Activated CD8-positive, alpha-beta T cell treated with anti-CD3 and anti-CD28 coated beads for 36 hours (primary cell): ENCODE measurements around the gene UBAC2. TPM values are rescaled to one million over a fixed set of nuclear protein-coding genes. Genes with fewer than 3 reads are reported as not detected.

ENCODE experiments used
- ATAC-seq: fragments of 200-7000 bp; cut with Tn5 transposase; one replicate; pipeline ENCODE4 v1.10.0; 2021; ENCODE audit warnings: mild to moderate bottlenecking, moderate library complexity
- CTCF ChIA-PET: fragments of 350-600 bp; sonication (Branson Sonifier 250); formaldehyde crosslinking; loops from one replicate; lab custom pipeline; 2021; ENCODE audit warnings: antibody characterized with exemption; lab: Charles Lee
- POLR2A ChIA-PET: fragments of 350-600 bp; sonication (Branson Sonifier 250); formaldehyde crosslinking; loops from one replicate; lab custom pipeline; 2021; ENCODE audit warnings: antibody characterized with exemption; lab: Charles Lee
- DNase-seq: peaks from one replicate; pipeline ENCODE4 v3.0.0-alpha.2; 2020
- H3K27ac Mint-ChIP-seq: one replicate; pipeline ENCODE4 v1.8.0; 2021; ENCODE audit warnings: mild to moderate bottlenecking, mixed read lengths
- H3K27me3 Mint-ChIP-seq: one replicate; pipeline ENCODE4 v1.8.0; 2021; ENCODE audit warnings: mixed read lengths
- H3K36me3 Mint-ChIP-seq: one replicate; pipeline ENCODE4 v1.8.0; 2021; ENCODE audit warnings: low read depth, mixed read lengths
- H3K4me1 Mint-ChIP-seq: one replicate; pipeline ENCODE4 v1.8.0; 2021; ENCODE audit warnings: low read depth, mixed read lengths
- H3K4me3 Mint-ChIP-seq: one replicate; pipeline ENCODE4 v1.8.0; 2021; ENCODE audit warnings: mild to moderate bottlenecking, moderate library complexity, mixed read lengths
- H3K9me3 Mint-ChIP-seq: one replicate; pipeline ENCODE4 v1.8.0; 2021; ENCODE audit warnings: mixed read lengths
- CTCF ChIP-seq: fragments of 200-600 bp; IDR thresholded peaks from one replicate; pipeline ENCODE4 v1.8.0; 2022; ENCODE audit warnings: antibody characterized with exemption, mild to moderate bottlenecking
- intact Hi-C: fragments of 100-400 bp; cut with micrococcal nuclease; formaldehyde crosslinking; loops from one replicate; pipeline ENCODE4 v1.10.0; 2022
- total RNA-seq, 2 experiments: library from RNA; stranded (reverse); gene quantifications; one replicate each; pipeline ENCODE4 v1.2.3, GENCODE V29; 2021

Gene UBAC2
- total RNA-seq, 2 experiments from 2014 or later = 63.7 to 68.4 TPM

GRCh38 chr13:99301913-99302636 is 101.4 kb downstream of the UBAC2 start:
- H3K27ac Mint-ChIP-seq = peak overlapping the region; percentile 78

GRCh38 chr13:99302637-99303505 is 102.2 kb downstream of the UBAC2 start:
- no peak for ATAC-seq
- Mint-ChIP-seq H3K4me1 (peaks cover 80% of the 10 kb centered on the region), H3K27ac (peak overlapping the region; percentile 78), H3K4me3 (peak overlapping the region; percentile 54), H3K36me3 (peaks cover 32% of the 10 kb centered on the region), H3K27me3 (no peaks in the 10 kb centered on the region), H3K9me3 (no peaks in the 10 kb centered on the region)
- no peak for TF ChIP-seq CTCF
- intact Hi-C loops = loop anchor here (10.0 kb wide), 1 partner anchor 132 kb away; no protein-coding TSS in a partner anchor
- ChIA-PET POLR2A (interaction anchor here (0.6 to 2.7 kb wide), 8 partner anchors 9 to 821 kb away, joined by 3 to 8 read pairs (median 4); no protein-coding TSS in a partner anchor), CTCF (interaction anchor here (0.7 to 3.6 kb wide), 7 partner anchors 11 to 134 kb away, joined by 3 to 22 read pairs (median 5); no protein-coding TSS in a partner anchor)
- DNase-seq = no peak

More at GRCh38 chr13:99301913-99302636, 101.4 kb downstream of the UBAC2 start:
- H3K9me3 Mint-ChIP-seq = no peaks in the 10 kb centered on the region
- ATAC-seq (no peak), DNase-seq (no peak)
- H3K27me3 Mint-ChIP-seq = no peaks in the 10 kb centered on the region
- H3K4me1 Mint-ChIP-seq = peaks cover 80% of the 10 kb centered on the region
- POLR2A ChIA-PET = interaction anchor here (0.6 to 2.7 kb wide), 8 partner anchors 13 to 820 kb away, joined by 3 to 8 read pairs (median 4); no protein-coding TSS in a partner anchor
- intact Hi-C loops = loop anchor here (10.0 kb wide), 1 partner anchor 133 kb away; no protein-coding TSS in a partner anchor
- CTCF ChIA-PET = interaction anchor here (0.7 to 3.6 kb wide), 6 partner anchors 12 to 135 kb away, joined by 3 to 22 read pairs (median 6); no protein-coding TSS in a partner anchor
- peak overlapping the region; percentile 2 for H3K4me3 Mint-ChIP-seq
- no peak for TF ChIP-seq CTCF
- H3K36me3 Mint-ChIP-seq = peaks cover 37% of the 10 kb centered on the region

- DNase-seq (no peak), ATAC-seq (no peak)
- no peak for TF ChIP-seq CTCF
- H3K9me3 Mint-ChIP-seq = no peaks in the 10 kb centered on the region
- peaks cover 79% of the 10 kb centered on the region for H3K4me1 Mint-ChIP-seq
- H3K36me3 Mint-ChIP-seq = peaks cover 37% of the 10 kb centered on the region
- CTCF ChIA-PET = interaction anchor here (1.0 to 3.6 kb wide), 5 partner anchors 16 to 132 kb away, joined by 3 to 22 read pairs (median 4); no protein-coding TSS in a partner anchor
- H3K27ac Mint-ChIP-seq = peak overlapping the region; percentile 60
- POLR2A ChIA-PET = interaction anchor here (0.9 to 2.1 kb wide), 4 partner anchors 11 to 130 kb away, joined by 3 to 5 read pairs (median 4); no protein-coding TSS in a partner anchor
- intact Hi-C loops = loop anchor here (10.0 kb wide), 1 partner anchor 131 kb away; no protein-coding TSS in a partner anchor
- H3K4me3 Mint-ChIP-seq = peak overlapping the region; percentile 54
- no peaks in the 10 kb centered on the region for H3K27me3 Mint-ChIP-seq
Observed at GRCh38 chr13:99303863-99304521, 103.3 kb downstream of the UBAC2 start.

- ChIA-PET POLR2A (interaction anchor here (1.2 to 2.1 kb wide), 3 partner anchors 63 to 129 kb away, joined by 3 to 5 read pairs (median 4); no protein-coding TSS in a partner anchor), CTCF (interaction anchor here (1.0 to 4.2 kb wide), 6 partner anchors 15 to 131 kb away, joined by 3 to 29 read pairs (median 4); no protein-coding TSS in a partner anchor)
- DNase-seq (no peak), ATAC-seq (no peak)
- peaks cover 38% of the 10 kb centered on the region for H3K36me3 Mint-ChIP-seq
- H3K4me3 Mint-ChIP-seq = peak overlapping the region; percentile 54
- intact Hi-C loops = loop anchor here (10.0 kb wide), 1 partner anchor 130 kb away; no protein-coding TSS in a partner anchor
- H3K4me1 Mint-ChIP-seq = peaks cover 79% of the 10 kb centered on the region
- no peaks in the 10 kb centered on the region for H3K9me3 Mint-ChIP-seq
- no peak for TF ChIP-seq CTCF
- H3K27me3 Mint-ChIP-seq = no peaks in the 10 kb centered on the region
- H3K27ac Mint-ChIP-seq = peak overlapping the region; percentile 60
Observed at GRCh38 chr13:99304541-99304940, 103.9 kb downstream of the UBAC2 start.
